GM21447 (cell line): ENCODE results near the gene OBP2A.
"Not testable (repeated sequence)": the region's sequence is repeated elsewhere in the genome, so short reads cannot be mapped to it uniquely, and the experiment has no call there.

Experiments
- ATAC-seq: cut with Tn5 transposase; IDR thresholded peaks from one replicate; pipeline ENCODE4 v1.9.1; 2021; ENCODE audit not compliant: unreplicated experiment

The OBP2A gene

DNA sequence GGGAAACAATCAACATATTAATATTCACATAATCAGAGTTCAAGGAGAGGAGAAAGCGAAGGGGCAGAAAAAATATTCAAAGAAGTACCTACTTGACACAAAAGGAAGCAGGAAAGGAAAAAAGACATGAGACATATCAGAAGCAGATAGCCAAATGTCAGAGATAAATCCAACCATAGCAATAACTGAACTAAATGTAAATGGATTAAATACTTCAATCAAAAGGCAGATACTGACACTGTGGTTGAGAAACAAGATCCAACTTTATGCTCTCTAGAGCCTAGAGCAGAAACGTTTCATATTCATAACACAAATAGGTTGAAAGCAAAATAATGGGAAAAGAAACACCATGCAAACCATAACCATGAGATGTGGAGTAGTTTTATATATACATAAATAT lies 36.5 kb upstream of the OBP2A start:
- no peak for ATAC-seq

- ATAC-seq, result no peak
These were observed 33.7 kb upstream of the OBP2A start for GRCh38 chr9:135512241-135512603.

- no peak for ATAC-seq
These were observed 33.0 kb upstream of the OBP2A start for GRCh38 chr9:135512904-135513303.

DNA sequence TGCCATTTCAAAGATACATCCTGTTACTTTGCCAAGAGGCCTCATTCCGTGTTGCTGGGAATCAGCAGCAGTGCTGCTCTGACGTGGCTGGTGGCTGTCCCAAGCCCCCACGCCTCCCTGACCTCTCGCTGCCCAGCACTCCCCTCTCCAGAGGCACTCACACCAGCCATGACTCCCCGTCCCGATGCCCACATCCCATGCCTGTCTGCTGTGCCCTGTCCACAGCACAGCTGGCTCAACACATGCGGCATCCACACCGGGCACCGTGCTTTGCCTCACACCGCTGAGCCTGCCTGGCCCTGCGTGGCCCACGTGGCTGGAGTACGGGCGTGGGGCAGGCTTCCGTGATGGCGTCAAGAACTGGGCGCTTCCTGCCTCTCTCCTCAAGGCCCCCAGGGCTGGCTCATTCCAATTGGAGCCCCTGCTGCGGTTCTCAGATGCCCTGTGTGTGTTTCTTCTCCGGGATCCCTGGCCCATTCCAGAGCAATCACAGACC lies 32.5 kb upstream of the OBP2A start:
- ATAC-seq, result no peak

GRCh38 chr9:135513906-135514305 lies 32.0 kb upstream of the OBP2A start:
- not testable (repeated sequence) for ATAC-seq

GRCh38 chr9:135514342-135515082 lies 31.4 kb upstream of the OBP2A start:
- no peak for ATAC-seq

DNA sequence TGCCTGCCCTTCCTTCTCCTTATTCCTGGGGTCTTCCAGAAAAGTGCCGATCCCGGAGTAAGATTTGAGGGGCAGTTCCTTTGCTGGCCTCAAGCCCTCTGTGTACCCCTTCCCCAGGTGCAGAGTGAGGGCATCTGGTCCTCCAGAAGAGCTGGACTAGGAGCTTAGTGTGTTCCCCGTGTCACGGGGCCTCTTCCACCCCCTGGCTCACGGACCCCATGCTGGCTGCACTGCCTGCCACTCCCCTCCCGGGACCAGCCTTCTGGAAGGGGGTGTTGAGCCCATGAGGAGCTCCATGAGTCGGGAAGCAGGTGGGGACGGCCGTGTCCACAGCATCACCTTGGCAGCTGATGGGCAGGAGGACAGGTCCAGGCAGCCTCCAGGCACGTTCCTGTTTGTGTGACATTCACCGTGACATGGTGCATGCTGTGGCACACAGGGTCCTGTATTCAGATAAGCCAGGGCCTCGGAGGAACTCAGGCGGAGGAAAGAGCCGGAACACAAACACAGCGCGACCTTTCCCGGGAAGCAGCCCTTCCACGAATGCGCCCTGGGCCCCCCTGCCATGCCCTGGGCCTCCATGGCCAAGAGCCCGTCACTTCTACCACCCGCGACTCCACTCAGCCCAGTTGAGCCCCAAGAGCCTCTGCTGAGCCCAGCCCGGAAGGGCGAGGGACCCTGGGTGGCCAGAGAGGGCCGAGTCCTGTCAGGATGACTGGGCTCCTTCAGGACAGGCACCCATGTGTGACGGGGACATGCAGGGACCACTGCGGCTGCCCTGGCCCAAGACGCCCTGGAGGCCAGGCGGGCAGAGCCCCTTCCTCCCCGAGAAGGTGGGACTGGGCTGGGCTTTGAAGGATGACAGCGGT lies 30.6 kb upstream of the OBP2A start:
- no peak for ATAC-seq

DNA sequence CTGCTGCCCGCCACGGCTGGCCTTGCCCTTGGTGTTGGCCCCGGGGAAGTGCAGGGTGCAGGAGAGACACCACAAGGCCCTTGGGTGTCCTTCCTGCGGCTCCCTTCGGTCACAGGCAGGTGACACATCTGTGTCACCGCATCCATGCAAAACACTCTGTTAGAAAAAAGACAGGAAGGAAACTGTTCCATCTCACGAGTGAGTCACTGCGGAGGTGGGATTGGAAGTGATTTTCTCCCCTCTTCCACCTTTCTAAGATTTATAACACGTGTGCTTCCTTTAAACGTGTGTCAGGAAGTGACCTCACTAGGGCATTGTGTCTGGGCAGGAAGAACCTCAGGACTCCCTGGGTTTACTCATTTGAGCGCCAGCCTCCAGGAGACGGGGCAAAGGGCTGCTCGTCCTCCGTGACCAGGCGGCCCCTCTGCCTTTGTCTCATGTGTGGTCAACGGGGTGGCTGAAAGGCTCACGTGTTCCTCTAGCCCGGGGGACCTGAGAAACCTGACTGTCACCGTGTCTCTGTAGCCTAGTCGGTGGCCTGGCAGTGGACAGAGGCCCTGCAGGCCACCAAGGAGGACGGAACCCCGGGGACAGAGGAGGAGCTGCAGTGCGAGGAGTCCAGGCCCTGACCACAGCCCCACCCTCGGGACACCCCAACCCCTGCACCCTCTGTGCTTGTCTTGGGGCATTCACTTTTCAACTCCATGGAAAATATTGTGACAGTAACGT lies 29.6 kb upstream of the OBP2A start:
- ATAC-seq, result no peak

DNA sequence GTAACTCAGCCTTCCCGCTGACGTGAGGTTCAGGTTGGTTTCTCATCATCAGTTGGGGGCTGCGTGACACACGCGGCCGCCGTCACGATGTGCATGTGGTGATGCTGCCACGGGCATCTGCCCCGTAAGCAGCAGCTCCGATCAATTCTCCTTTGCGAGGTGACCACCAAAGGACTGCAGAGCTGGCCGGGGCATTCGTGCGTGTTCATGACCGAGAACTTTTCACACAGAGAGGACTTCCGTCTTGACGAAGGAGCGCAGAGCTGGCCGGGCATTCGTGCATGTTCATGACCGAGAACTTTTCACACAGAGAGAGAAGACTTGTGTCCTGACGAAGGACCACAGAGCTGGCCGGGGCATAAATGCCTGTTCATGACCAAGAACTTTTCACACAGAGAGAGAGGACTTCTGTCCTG lies 28.5 kb upstream of the OBP2A start:
- no peak for ATAC-seq

DNA sequence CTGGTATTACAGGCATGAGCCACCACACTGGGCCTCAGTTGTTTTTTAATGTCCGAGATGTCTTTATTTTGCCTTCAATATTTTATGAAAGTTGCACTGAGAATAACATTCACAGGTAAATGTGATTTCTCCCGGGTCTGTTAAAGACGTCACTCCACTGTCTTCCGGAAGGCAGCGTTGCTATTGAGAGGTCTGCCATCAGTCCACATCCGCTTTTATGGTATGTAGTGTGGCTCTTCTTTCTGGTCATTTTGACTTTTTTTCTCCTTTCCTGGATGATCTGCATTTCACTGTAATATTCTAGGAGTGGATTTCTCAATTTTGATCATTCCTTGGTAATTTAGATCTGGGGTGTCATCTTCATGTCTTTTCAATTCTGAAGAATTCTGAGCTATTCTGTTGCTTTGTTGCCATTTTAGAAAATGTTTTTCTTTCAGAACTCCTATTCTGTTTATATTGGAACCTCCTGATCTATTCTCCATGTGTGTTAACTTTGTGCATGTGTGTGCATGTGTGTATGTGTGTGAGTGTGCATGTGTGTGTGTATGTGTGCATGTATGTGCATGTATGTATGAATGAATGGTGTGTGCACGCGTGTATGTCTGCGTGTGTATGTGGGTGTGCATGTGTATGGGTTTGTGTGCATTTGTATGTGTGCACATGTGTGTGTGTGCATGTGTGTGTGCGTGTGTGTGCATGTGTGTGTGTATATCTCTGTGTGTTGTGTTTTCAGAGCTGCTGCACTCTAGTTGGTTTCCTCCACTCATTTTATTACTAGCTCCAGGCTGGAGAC lies 26.6 kb upstream of the OBP2A start:
- no peak for ATAC-seq

- no peak for ATAC-seq
These were observed 24.9 kb upstream of the OBP2A start, which contains the start of gene LCN1 for GRCh38 chr9:135520916-135521607. Gene LCN1 (plus strand): TSS chr9:135521440. CDS start chr9:135521498, 58 bp downstream.

GRCh38 chr9:135521608-135522095 lies 24.3 kb upstream of the OBP2A start:
- no peak for ATAC-seq

GRCh38 chr9:135522137-135522877 lies 23.6 kb upstream of the OBP2A start:
- ATAC-seq, result no peak

DNA sequence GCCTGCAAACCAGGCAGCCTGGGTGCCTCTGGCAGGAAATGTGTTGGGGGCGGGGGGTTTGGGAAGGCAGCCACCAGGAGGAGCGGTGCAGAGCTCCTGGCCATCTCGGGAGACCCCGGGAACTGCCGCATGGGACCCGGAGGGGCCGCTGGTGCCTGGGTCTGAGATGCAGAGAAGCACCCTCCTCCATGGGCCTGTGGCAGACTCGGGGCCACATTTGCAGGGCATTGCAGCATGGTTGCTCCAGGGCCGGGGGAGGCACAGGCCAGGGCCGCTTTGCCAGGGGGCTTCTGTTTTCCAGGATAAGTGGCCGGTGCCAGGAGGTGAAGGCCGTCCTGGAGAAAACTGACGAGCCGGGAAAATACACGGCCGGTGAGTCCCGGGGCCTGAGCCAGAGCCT lies 23.0 kb upstream of the OBP2A start:
- ATAC-seq, result no peak

DNA sequence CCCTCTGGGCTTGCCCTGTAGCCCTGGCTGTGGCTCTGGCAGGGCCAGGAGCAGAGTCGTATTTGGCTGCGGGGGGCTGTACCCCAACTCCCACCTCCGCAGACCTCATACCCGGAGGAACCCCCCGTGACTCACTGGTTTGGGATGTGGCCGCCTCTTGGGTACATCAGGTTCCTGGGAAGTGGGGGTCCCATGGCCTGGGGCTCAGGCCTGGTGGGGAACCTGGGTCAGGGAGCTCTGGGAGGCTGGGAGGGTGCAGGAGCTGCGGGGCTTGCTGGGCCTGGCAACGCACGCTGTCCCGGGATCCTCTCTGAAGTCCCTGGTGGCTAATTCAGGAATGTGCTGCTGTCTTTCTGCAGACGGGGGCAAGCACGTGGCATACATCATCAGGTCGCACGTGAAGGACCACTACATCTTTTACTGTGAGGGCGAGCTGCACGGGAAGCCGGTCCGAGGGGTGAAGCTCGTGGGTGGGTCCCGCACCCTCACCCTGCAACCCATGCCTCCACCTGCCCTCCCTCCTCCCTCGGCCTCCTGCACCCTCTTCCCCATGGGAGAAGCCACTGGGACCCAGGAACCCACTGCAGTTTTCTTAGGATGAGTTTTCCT lies 22.3 kb upstream of the OBP2A start:
- ATAC-seq, result no peak

DNA sequence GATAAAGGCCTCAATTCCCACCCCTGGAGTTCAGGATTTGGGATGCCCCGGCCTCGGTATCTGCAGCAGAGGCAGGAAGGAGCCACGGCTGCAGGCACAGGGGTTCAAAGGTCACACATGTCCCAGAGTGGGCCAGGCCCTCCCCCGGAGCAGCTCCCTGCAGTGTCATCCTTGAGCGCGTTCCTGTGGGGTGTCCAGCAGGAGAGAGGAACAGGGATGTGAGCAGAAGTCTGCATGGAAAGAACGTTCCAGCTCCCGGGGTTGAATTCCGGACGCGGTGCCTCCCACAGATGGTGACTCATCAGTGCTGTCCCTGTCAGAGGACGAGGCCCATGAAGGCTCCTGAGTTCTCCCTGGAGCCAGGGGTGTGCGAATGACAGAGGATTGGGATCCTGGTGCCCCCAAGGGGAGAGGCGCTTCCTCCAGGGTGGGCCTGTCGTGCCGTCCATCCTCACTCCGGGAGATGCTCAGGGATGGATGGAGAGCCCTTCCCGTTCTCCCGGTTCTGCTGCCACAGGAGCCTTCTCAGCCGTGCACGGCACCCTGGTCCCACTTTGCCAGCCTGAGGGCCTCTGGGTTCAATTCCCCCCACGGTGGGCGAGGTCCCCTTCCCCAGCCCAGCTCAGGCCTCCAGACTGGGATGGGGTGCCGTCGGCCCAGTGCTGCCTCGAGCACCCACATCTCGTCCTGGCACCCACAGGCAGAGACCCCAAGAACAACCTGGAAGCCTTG lies 21.6 kb upstream of the OBP2A start:
- no peak for ATAC-seq

GRCh38 chr9:135525241-135526088 lies 20.5 kb upstream of the OBP2A start:
- ATAC-seq, result no peak
